Left lung (tissue), 10 donors: ENCODE data around the gene TTC17. TPM values are rescaled to one million over a fixed set of nuclear protein-coding genes. Genes with fewer than 3 reads are reported as not detected.

Experiments used
- ATAC-seq: fragments of 200-7000 bp; cut with Tn5 transposase; one replicate; pipeline ENCODE4 v1.9.1; 2020; ENCODE audit warnings: moderate library complexity
- DNase-seq, 4 donors: peaks; one replicate each; pipeline ENCODE4 v3.0.0-alpha.2; 2013 to 2020
- H3K27ac ChIP-seq, 2 donors: fragments of 200-600 bp; sonication (generic) in 1 of 2; one replicate each; pipeline versions ENCODE4 v1.5.0 to v1.8.0; 2020 to 2021
- H3K27me3 ChIP-seq, 2 donors: fragments of 200-600 bp; sonication (generic) in 1 of 2; one replicate each; pipeline versions ENCODE4 v1.5.0 to v1.8.0; 2020 to 2021
- H3K36me3 ChIP-seq, 2 donors: fragments of 200-600 bp; sonication (generic) in 1 of 2; one replicate each; pipeline versions ENCODE4 v1.5.0 to v1.8.0; 2020 to 2021
- H3K4me1 ChIP-seq, 2 donors: fragments of 200-600 bp; one replicate each; pipeline ENCODE4 v1.8.0; 2021
- H3K4me3 ChIP-seq, 2 donors: fragments of 200-600 bp; sonication (generic) in 1 of 2; one replicate each; pipeline versions ENCODE4 v1.5.0 to v1.8.0; 2020 to 2021; ENCODE audit warnings: mild to moderate bottlenecking in 1 of 2
- H3K9me3 ChIP-seq, 2 donors: fragments of 200-600 bp; sonication (generic) in 1 of 2; one replicate each; pipeline versions ENCODE4 v1.5.0 to v1.8.0; 2020 to 2021
- CTCF ChIP-seq, 2 donors: fragments of 200-600 bp; sonication (generic) in 1 of 2; IDR thresholded peaks; one replicate each; pipeline versions ENCODE4 v1.5.0 to v1.8.0; 2021; ENCODE audit warnings: antibody characterized with exemption in 2 of 2
- intact Hi-C, 2 donors: fragments of 100-400 bp; cut with DNase I; formaldehyde crosslinking; loops; one replicate each; pipeline versions ENCODE4 v1.11.2 to v1.14.2; 2022
- polyA plus RNA-seq, 6 donors: library from polyadenylated mRNA; unstranded; fragments of 120-200 nt; gene quantifications; one replicate each; pipeline ENCODE4 v1.2.1, GENCODE V29; 2013; ENCODE audit not compliant: insufficient read length in 6 of 6
- total RNA-seq, 2 donors: library from RNA; stranded (reverse); fragmentation: NEBNext Ultra II Directional; extraction: Animal tissue kit (Norgen Biotek cat#: 25700); gene quantifications; one replicate each; pipeline ENCODE4 v1.2.1, GENCODE V29; 2021
- donor health status: DM: no; HTN: yes; CAD: no.
- donor health status: DM: no; HTN: no; CAD: no.

Gene TTC17
- total and polyA plus RNA-seq, 8 donors: 71.3 to 216 (median 169) TPM

- H3K4me1 ChIP-seq: no peaks in the 10 kb centered on the region
- no peak overlapping the region for H3K4me3 ChIP-seq
- TF ChIP-seq CTCF (IDR thresholded peaks at IDR 0.05): no peak
- intact Hi-C loops: no loop called here
- H3K9me3 ChIP-seq: no peaks in the 10 kb centered on the region
- H3K36me3 ChIP-seq: no peaks in the 10 kb centered on the region
- DNase-seq: no peak
- no peak for ATAC-seq
- peaks cover 0 to 32% of the 10 kb centered on the region in 2 donors for H3K27me3 ChIP-seq
- no peak overlapping the region for H3K27ac ChIP-seq
These were observed 179.3 kb downstream of the TTC17 start for GRCh38 chr11:43537833-43538615.

GRCh38 chr11:43541993-43542392 is 183.3 kb downstream of the TTC17 start:
- H3K27ac ChIP-seq: no peak overlapping the region
- no peak for DNase-seq
- H3K27me3 ChIP-seq: peaks cover 4 to 42% of the 10 kb centered on the region in 2 donors
- intact Hi-C loops: no loop called here
- TF ChIP-seq CTCF (IDR thresholded peaks at IDR 0.05): no peak
- no peak overlapping the region for H3K4me3 ChIP-seq
- no peaks in the 10 kb centered on the region for H3K9me3 ChIP-seq
- peaks cover 0 to under 1% of the 10 kb centered on the region in 2 donors for H3K4me1 ChIP-seq
- no peak for ATAC-seq
- no peaks in the 10 kb centered on the region for H3K36me3 ChIP-seq

GRCh38 chr11:43542750-43543712 is 184.3 kb downstream of the TTC17 start:
- Histone ChIP-seq H3K4me1 (peaks cover 0 to 8% of the 10 kb centered on the region in 2 donors), H3K4me3 (no peak overlapping the region), H3K27ac (no peak overlapping the region), H3K27me3 (peaks cover 8 to 43% of the 10 kb centered on the region in 2 donors), H3K36me3 (no peaks in the 10 kb centered on the region), H3K9me3 (no peaks in the 10 kb centered on the region)
- DNase-seq (no peak), ATAC-seq (no peak)
- intact Hi-C loops: no loop called here
- no peak for TF ChIP-seq CTCF (IDR thresholded peaks at IDR 0.05)

Other genes with a start within 250 kb of the TTC17 start
- 10 to 100 TPM; 85.8 to 90.6 TPM for gene API5, start 46.9 kb upstream of the TTC17 start, total RNA-seq
- 100 to 1,000 TPM in 5 of 6 donors, 10 to 100 TPM in 1; 95.2 to 112 (median 106) TPM for gene API5, start 46.9 kb upstream of the TTC17 start, polyA plus RNA-seq